HCT116 (cell line): ENCODE results near the gene OTOG. TPM values are rescaled to one million over a fixed set of nuclear protein-coding genes. Genes with fewer than 3 reads are reported as not detected.

ENCODE experiments used
- ATAC-seq: fragments of 200-7000 bp; cut with Tn5 transposase; 2 replicates; pipeline ENCODE4 v1.9.1; 2020; ENCODE audit warnings: mild to moderate bottlenecking, moderate library complexity
- BruUV-seq: library from RNA; stranded (reverse); fragments of 400-500 nt; replicated peaks from 2 replicates; lab custom pipeline; 2021; lab: Mats Ljungman, UMichigan
- CTCF ChIA-PET: fragments of 300-600 bp; sonication (Branson Sonifier 250); formaldehyde crosslinking; loops from one replicate; lab custom pipeline; 2021; ENCODE audit warnings: antibody characterized with exemption; lab: Charles Lee
- POLR2A ChIA-PET: fragments of 300-600, 350-600 bp; sonication (Branson Sonifier 250); formaldehyde crosslinking; loops from one replicate; lab custom pipeline; 2021; ENCODE audit warnings: antibody characterized with exemption; lab: Charles Lee
- RAD21 ChIA-PET, 2 experiments: fragments of 300-600 bp; sonication (Branson Sonifier 250); formaldehyde crosslinking; loops; one replicate each; lab custom pipeline; 2023; ENCODE audit warnings: low total read pairs in 2 of 2; ENCODE audit not compliant: uncharacterized antibody in 2 of 2, unreplicated experiment in 2 of 2, low non-redundant PET in 1 of 2; lab: Charles Lee
- DNase-seq: peaks from one replicate; pipeline ENCODE4 v3.0.0-alpha.2; 2010; ENCODE audit warnings: low read depth, low spot score
- H2AFZ ChIP-seq: fragments of 200-600 bp; shearing (Covaris generic), sonication (generic); 2 replicates; pipeline ENCODE4 v1.6.1; 2017; ENCODE audit warnings: low read depth, mixed run types, mixed read lengths, antibody characterized with exemption, low read length; ENCODE audit not compliant: poor library complexity, severe bottlenecking
- H3K27ac ChIP-seq: 2 replicates; pipeline ENCODE4 v1.5.1; 2012; ENCODE audit warnings: low read depth, low read length
- H3K27me3 ChIP-seq: fragments of 200-600 bp; sonication (generic); 2 replicates; pipeline ENCODE4 v1.6.1; 2016; ENCODE audit warnings: mixed run types, low read length, mixed read lengths; ENCODE audit not compliant: insufficient read depth
- H3K36me3 ChIP-seq, 2 experiments: fragments of 200-500 bp in 1 of 2; fragments of 200-600 bp in 1 of 2; sonication (Bioruptor generic) in 1 of 2; sonication (generic) in 1 of 2; 2 replicates each; pipeline versions ENCODE4 v1.5.1 to v1.6.1; 2014 to 2016; ENCODE audit warnings: low read length in 2 of 2, inconsistent platforms in 1 of 2, mixed read lengths in 1 of 2, mixed run types in 1 of 2; ENCODE audit not compliant: insufficient read depth in 2 of 2, control insufficient read depth in 1 of 2
- H3K4me1 ChIP-seq, 2 experiments: fragments of 200-600 bp in 1 of 2; sonication (generic) in 1 of 2; 2 replicates each; pipeline versions ENCODE4 v1.5.1 to v1.6.1; 2012 to 2017; ENCODE audit warnings: low read length in 2 of 2, inconsistent platforms in 1 of 2, mild to moderate bottlenecking in 1 of 2, mixed read lengths in 1 of 2, mixed run types in 1 of 2, moderate library complexity in 1 of 2; ENCODE audit not compliant: insufficient read depth in 2 of 2, control insufficient read depth in 1 of 2
- H3K4me2 ChIP-seq: fragments of 200-600 bp; sonication (generic); 2 replicates; pipeline ENCODE4 v1.6.1; 2017; ENCODE audit warnings: mixed run types, low read length, mixed read lengths
- H3K4me3 ChIP-seq, 2 experiments: fragments of 200-600 bp in 1 of 2; sonication (generic) in 1 of 2; replicated peaks in 1 of 2; 2 replicates each; pipeline ENCODE4 v1.5.1; 2011 to 2016; ENCODE audit warnings: low read length in 2 of 2, control low read depth in 1 of 2, low read depth in 1 of 2, mild to moderate bottlenecking in 1 of 2, mixed read lengths in 1 of 2, mixed run types in 1 of 2
- H3K79me2 ChIP-seq: fragments of 200-600 bp; sonication (generic); 2 replicates; pipeline ENCODE4 v1.6.1; 2017; ENCODE audit warnings: mild to moderate bottlenecking, mixed run types, low read length, moderate library complexity, mixed read lengths; ENCODE audit not compliant: insufficient read depth
- H3K9ac ChIP-seq: fragments of 200-600 bp; sonication (generic); 2 replicates; pipeline ENCODE4 v1.6.1; 2016; ENCODE audit warnings: low read length, mixed read lengths
- H3K9me2 ChIP-seq: fragments of 200-600 bp; sonication (generic), shearing (Covaris generic); 2 replicates; pipeline ENCODE4 v1.6.1; 2017; ENCODE audit warnings: mixed run types, mild to moderate bottlenecking, moderate library complexity; ENCODE audit not compliant: insufficient read depth
- H3K9me3 ChIP-seq, 2 experiments: fragments of 200-500 bp in 1 of 2; fragments of 200-600 bp in 1 of 2; sonication (Bioruptor generic) in 1 of 2; sonication (generic) in 1 of 2; 2 replicates each; pipeline ENCODE4 v1.6.1; 2014 to 2017; ENCODE audit warnings: low read length in 2 of 2, mixed read lengths in 2 of 2, inconsistent platforms in 1 of 2, low read depth in 1 of 2, mild to moderate bottlenecking in 1 of 2, mixed run types in 1 of 2, moderate library complexity in 1 of 2; ENCODE audit not compliant: control insufficient read depth in 1 of 2, insufficient read depth in 1 of 2
- H4K20me1 ChIP-seq: fragments of 200-600 bp; sonication (generic), shearing (Covaris generic); 2 replicates; pipeline ENCODE4 v1.6.1; 2017; ENCODE audit warnings: mixed run types, mild to moderate bottlenecking, moderate library complexity; ENCODE audit not compliant: insufficient read depth
- CBX3 ChIP-seq: IDR thresholded peaks from 2 replicates; pipeline ENCODE4 v1.6.1; 2012; ENCODE audit warnings: low read depth
- EZH2 ChIP-seq: fragments of 200-600 bp; sonication (generic); IDR thresholded peaks from 2 replicates; pipeline ENCODE4 v1.6.1; 2017; ENCODE audit warnings: antibody characterized with exemption, mixed run types
- EZH2phosphoT487 ChIP-seq: fragments of 200-600 bp; IDR thresholded peaks from 2 replicates; pipeline ENCODE4 v1.6.1; 2018; ENCODE audit warnings: antibody characterized with exemption, borderline replicate concordance
- FOSL1 ChIP-seq: IDR thresholded peaks from 2 replicates; pipeline ENCODE4 v1.6.1; 2012; ENCODE audit warnings: low read depth
- JUND ChIP-seq: IDR thresholded peaks from 2 replicates; pipeline ENCODE4 v1.6.1; 2012
- POLR2AphosphoS5 ChIP-seq: IDR thresholded peaks from 2 replicates; pipeline ENCODE4 v1.6.1; 2011; ENCODE audit warnings: mild to moderate bottlenecking, low read depth, low read length, moderate library complexity
- RAD21 ChIP-seq: IDR thresholded peaks from 2 replicates; pipeline ENCODE4 v1.6.1; 2012; ENCODE audit warnings: low read depth, mild to moderate bottlenecking
- REST ChIP-seq: IDR thresholded peaks from 2 replicates; pipeline ENCODE4 v1.6.1; 2012; ENCODE audit warnings: low read depth
- SIN3A ChIP-seq: IDR thresholded peaks from 2 replicates; pipeline ENCODE4 v1.6.1; 2012; ENCODE audit warnings: low read depth
- SP1 ChIP-seq: IDR thresholded peaks from 2 replicates; pipeline ENCODE4 v1.6.1; 2012; ENCODE audit warnings: low read depth
- YY1 ChIP-seq: IDR thresholded peaks from 2 replicates; pipeline ENCODE4 v1.6.1; 2011; ENCODE audit warnings: low read length, low read depth, moderate library complexity, mild to moderate bottlenecking; ENCODE audit not compliant: insufficient replicate concordance; ENCODE audit errors: extremely low read depth
- ZBTB33 ChIP-seq: IDR thresholded peaks from 2 replicates; pipeline ENCODE4 v1.6.1; 2011; ENCODE audit warnings: mild to moderate bottlenecking, low read length, moderate library complexity; ENCODE audit not compliant: insufficient replicate concordance; ENCODE audit errors: extremely low read depth
- ZFX ChIP-seq: fragments of 450-650 bp; IDR thresholded peaks from 2 replicates; pipeline ENCODE4 v1.6.1; 2017
- intact Hi-C: fragments of 100-400 bp; cut with micrococcal nuclease; formaldehyde crosslinking; loops from 2 replicates; pipeline ENCODE4 v1.10.0; 2022
- total RNA-seq: library from RNA; stranded (reverse); gene quantifications from one replicate; pipeline ENCODE4 v1.2.1, GENCODE V29; 2021; ENCODE audit not compliant: unreplicated experiment
- TF ChIP-seq, protein P1 (sequence below), 3 experiments: fragments of 200-600 bp in 1 of 3; sonication (generic) in 1 of 3; IDR thresholded peaks in 2 of 3; conservative IDR thresholded peaks in 1 of 3; 2 replicates each; pipeline ENCODE4 v1.5.1; 2012 to 2017; ENCODE audit warnings: low read depth in 2 of 3, low read length in 2 of 3, antibody characterized with exemption in 1 of 3, borderline replicate concordance in 1 of 3, control low read depth in 1 of 3, mild to moderate bottlenecking in 1 of 3, mixed read lengths in 1 of 3, mixed run types in 1 of 3, moderate library complexity in 1 of 3; ENCODE audit not compliant: insufficient read depth in 1 of 3

The OTOG gene
- total RNA-seq, 1 experiment from 2014 or later = 0.07 TPM

DNA sequence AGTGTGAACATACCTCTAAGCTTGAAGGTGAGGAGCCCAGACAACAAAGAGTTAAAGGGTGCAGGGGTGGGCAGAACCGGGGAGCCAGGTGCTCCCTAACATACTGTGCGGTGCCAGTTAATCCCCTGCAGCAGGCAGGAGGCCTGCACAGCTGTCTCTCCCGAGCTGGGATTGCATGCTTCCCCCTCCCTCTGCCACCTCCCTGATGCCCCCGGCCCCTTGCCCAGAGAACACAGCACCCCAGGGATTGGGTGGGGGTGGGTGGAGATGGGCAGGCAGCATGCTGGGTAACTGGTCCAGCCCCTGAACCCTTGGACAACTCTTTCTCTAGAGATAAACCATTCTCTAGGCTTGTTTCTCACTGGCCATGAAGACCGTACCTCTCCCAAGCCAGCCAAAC, 104.6 kb downstream of the OTOG start:
- BruUV-seq = no TSS peak
- Histone ChIP-seq H3K9me2 (no peaks in the 10 kb centered on the region), H2AFZ (no peak overlapping the region), H3K27me3 (no peaks in the 10 kb centered on the region), H3K9ac (no peak overlapping the region), H3K4me1 (peaks cover 11 to 21% of the 10 kb centered on the region in 2 experiments), H3K27ac (no peak overlapping the region)
- DNase-seq = no peak
- POLR2A ChIA-PET = no interaction called here
- TF ChIP-seq JUND (no peak), ZFX (no peak), ZBTB33 (no peak), EZH2phosphoT487 (no peak), EZH2 (no peak)
- TF ChIP-seq, all 23 proteins: peak for 0
- no peaks in the 10 kb centered on the region for H3K9me3 ChIP-seq
- ChIA-PET RAD21 (no interaction called here), CTCF (no interaction called here)
- H3K36me3 ChIP-seq = no peaks in the 10 kb centered on the region
- H4K20me1 ChIP-seq = no peaks in the 10 kb centered on the region
- ATAC-seq = no peak
- intact Hi-C loops = no loop called here
- H3K79me2 ChIP-seq = no peaks in the 10 kb centered on the region
- H3K4me2 ChIP-seq = no peak overlapping the region
- no peak overlapping the region for H3K4me3 ChIP-seq

- Histone ChIP-seq H3K9me2 (no peaks in the 10 kb centered on the region), H3K4me3 (no peak overlapping the region), H4K20me1 (no peaks in the 10 kb centered on the region), H3K4me2 (no peak overlapping the region), H3K36me3 (no peaks in the 10 kb centered on the region), H3K4me1 (peaks cover 11 to 21% of the 10 kb centered on the region in 2 experiments), H3K9me3 (no peaks in the 10 kb centered on the region), H3K27me3 (no peaks in the 10 kb centered on the region), H3K27ac (no peak overlapping the region), H2AFZ (no peak overlapping the region), H3K9ac (no peak overlapping the region), H3K79me2 (no peaks in the 10 kb centered on the region)
- RAD21 ChIA-PET = no interaction called here
- DNase-seq = no peak
- intact Hi-C loops = no loop called here
- BruUV-seq = no TSS peak
- POLR2A ChIA-PET = no interaction called here
- ATAC-seq = no peak
- CTCF ChIA-PET = interaction anchor here (0.8 kb wide), 1 partner anchor 78 kb away, joined by 3 read pairs; no protein-coding TSS in a partner anchor
- no peak for TF ChIP-seq SP1
- no peak for TF ChIP-seq POLR2AphosphoS5
- TF ChIP-seq SIN3A = no peak
- TF ChIP-seq, protein P1, sequence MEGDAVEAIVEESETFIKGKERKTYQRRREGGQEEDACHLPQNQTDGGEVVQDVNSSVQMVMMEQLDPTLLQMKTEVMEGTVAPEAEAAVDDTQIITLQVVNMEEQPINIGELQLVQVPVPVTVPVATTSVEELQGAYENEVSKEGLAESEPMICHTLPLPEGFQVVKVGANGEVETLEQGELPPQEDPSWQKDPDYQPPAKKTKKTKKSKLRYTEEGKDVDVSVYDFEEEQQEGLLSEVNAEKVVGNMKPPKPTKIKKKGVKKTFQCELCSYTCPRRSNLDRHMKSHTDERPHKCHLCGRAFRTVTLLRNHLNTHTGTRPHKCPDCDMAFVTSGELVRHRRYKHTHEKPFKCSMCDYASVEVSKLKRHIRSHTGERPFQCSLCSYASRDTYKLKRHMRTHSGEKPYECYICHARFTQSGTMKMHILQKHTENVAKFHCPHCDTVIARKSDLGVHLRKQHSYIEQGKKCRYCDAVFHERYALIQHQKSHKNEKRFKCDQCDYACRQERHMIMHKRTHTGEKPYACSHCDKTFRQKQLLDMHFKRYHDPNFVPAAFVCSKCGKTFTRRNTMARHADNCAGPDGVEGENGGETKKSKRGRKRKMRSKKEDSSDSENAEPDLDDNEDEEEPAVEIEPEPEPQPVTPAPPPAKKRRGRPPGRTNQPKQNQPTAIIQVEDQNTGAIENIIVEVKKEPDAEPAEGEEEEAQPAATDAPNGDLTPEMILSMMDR (IDR thresholded peaks at IDR 0.05 in 2 of 3, conservative IDR thresholded peaks at IDR 0.05 in 1 of 3; ENCODE audit: borderline replicate concordance in 1 of 3, insufficient read depth in 1 of 3, low read depth in 2 of 3, low read length in 2 of 3) = no peak
- no peak for TF ChIP-seq FOSL1
- TF ChIP-seq REST = no peak
- no peak for TF ChIP-seq EZH2
- no peak for TF ChIP-seq YY1
- TF ChIP-seq RAD21 = no peak
- TF ChIP-seq CBX3 = no peak
Measured at GRCh38 chr11:17652556-17652955, 105.5 kb downstream of the OTOG start.
